Stimulated activated naive CD8-positive, alpha-beta T cell treated with anti-CD3 and anti-CD28 coated beads, Interleukin-15, Interleukin-2, amounts not matched to agents 100 U/mL and 50 U/mL, for 24 hours (primary cell): Measurements from ENCODE around the gene LTBP1.

Source experiments
- ATAC-seq: fragments of 150-1000 bp; cut with Tn5 transposase; one replicate; pipeline ENCODE4 v1.10.0; 2021
- DNase-seq: peaks from one replicate; pipeline ENCODE4 v3.0.0; 2021

The LTBP1 gene

DNA sequence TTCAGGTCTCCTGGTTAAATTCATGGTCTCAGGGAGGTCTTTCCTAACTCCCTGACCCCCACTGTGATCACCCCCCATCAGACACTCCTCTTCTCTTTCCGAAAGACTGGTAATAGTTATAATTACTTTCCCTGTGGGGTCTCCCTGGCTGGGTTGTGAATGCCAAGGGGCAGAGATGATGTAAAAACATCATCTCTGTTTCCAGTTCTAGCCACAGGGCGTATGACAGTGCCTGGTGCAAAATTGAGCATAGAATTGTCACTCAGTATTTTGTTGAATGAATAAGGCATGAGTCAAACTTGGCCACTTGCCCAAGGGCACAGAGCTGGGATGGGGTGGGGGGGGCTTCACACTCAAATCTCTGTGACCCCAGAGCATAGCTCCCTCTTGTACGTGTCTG, 65.2 kb downstream of the LTBP1 start:
- DNase-seq (no peak), ATAC-seq (no peak)

DNA sequence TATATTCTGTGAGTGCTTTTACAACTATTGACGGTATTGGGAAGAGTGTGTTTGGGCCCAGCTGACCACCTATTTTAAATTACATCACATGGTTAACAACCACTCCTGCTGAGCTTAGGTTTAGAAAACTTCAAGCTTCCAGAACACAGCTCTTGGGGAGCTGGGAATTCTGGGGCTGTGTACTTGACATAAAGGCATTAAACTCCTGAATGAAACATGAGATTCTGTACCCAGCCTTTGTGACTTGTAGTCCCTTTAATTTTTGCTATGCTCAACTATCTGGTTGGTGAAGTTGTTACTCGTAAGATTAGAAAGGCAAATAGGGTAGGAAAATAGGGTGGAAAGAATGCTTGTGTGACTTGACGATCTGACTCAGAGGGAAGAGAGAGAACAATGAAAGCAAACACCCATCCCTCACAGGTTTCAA, 66.9 kb downstream of the LTBP1 start:
- DNase-seq (no peak), ATAC-seq (no peak)

DNA sequence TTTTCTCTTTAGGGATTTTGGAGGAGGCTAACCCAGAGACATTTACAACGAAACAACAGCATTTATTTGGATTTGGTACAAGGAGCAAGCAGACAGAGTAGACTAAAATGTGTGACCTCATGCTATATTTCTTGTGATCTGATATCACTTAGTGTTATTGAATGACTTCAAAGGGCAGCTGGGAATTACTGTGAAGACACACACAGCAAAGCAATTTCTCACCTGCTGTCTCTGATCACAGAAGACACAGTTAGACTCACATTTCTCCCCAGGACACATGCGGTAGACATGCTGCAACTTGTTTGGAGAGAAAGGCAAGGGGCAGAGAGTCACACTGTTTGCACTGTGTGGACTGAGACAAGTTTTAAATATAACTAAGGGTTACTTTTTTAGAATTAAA, 67.5 kb downstream of the LTBP1 start:
- ATAC-seq, result no peak
- DNase-seq, result no peak

DNA sequence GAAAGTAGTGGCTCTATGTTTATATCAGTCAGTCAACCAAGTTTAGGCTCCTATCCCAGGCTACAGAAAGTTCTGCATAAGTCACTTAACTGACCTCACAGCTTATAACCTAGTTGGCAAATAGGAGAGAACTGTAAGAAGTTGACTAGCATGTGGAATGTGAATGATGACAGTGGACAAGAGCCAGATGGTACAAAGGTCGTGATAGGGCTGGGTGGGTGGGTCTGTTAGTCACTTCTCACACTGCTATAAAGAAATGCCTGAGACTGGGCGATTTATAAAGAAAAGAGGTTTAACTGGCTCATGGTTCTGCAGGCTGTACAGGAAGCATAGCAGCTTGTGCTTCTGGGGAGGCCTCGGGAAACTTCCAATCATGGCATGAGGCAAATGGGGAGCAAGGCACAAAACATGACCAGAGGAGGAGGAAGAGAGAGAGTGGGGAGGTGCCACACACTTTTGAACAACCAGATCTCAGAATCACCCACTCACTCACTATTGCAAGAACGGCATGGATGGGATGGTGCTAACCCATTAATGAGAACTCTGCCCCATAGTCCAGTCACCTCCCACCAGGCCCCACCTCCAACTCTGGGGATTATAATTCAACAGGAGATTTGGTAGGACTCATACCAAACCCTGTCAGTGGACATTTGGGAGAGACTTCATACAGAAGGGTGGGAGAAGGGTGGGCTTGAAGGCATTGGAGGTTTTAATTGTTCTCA, 68.8 kb downstream of the LTBP1 start:
- ATAC-seq (no peak), DNase-seq (no peak)

DNA sequence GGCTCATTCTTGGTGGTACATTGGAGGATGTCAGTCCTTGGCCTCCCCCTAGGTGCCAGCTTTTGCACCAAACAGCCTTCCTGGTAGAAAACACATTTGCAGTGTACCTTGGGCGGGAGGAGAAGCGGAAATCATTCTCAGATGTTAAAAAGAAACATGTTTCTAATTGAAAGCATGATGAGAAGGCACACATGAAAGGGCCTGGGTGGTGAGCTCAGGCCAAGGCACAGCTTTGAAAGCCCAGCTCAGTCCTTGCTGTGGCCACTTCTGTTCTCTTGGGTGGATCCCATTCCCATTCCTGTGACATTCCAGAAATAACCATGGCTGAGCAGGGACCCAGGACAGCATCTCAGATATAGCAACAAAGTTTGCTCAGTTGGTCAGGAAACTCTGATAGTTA, 71.5 kb downstream of the LTBP1 start:
- DNase-seq, result no peak
- ATAC-seq, result no peak

DNA sequence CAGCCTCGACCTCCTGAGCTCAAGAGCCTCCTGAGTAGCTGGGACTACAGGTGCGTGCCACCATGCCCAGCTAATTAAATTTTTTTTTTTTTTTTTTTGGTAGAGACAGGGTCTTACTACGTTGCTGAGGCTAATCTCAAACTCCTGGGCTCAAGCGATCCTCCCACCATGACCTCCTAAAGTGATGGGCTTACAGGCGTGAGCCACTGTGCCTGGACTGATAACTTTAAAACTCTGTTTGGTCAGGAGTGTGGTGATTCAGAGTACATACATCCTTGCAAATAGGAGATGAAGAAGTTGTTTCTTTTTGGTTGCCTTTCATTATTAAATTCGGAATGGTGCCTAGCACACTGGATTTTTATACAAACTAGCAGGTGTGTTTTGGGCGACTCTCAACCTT, 73.0 kb downstream of the LTBP1 start:
- DNase-seq (no peak), ATAC-seq (no peak)

DNA sequence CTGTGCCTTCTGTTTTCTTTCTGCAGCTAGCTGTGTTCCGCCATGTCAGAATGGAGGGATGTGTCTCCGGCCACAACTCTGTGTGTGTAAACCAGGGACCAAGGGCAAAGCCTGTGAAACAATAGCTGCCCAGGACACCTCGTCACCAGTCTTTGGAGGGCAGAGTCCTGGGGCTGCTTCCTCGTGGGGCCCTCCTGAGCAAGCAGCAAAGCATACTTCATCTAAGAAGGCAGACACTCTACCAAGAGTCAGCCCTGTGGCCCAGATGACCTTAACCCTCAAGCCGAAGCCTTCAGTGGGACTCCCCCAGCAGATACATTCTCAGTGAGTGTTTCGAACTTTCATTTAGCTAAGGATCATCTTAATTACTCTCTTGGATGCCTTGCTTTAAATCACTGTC, 74.1 kb downstream of the LTBP1 start:
- no peak for ATAC-seq
- DNase-seq, result no peak

DNA sequence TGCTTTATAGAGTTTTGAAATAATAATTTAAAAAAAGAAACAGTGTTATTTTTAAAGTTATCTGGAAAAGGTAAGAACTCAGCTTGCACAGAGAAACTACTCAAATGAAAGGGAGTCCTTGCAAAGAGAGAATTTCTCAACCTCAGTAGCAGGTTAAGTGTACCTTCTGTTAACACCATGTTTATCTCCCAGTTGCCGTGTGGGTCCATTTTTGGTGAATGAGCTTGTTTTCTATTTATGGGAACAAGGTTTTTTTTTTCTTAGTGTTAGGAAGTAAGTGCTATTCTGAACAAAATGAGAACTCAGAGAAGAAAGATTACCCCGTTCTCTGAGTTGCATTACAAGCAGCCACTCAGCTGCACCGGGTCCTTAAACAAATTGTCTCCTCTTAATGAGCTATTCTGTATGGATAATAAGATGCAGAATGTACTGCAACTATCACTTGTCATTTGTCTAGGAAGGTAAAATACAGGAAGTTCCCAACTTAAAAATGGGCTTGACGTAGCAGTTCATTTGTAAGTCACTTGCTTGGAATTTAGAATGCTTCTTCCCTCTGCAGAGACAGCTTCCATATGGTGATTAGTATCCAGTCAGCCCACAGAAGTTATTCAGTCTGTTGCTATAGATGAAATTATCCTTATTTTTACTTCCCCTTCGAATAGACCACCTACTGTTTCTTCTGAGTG, 74.9 kb downstream of the LTBP1 start:
- no peak for DNase-seq
- ATAC-seq, result no peak

DNA sequence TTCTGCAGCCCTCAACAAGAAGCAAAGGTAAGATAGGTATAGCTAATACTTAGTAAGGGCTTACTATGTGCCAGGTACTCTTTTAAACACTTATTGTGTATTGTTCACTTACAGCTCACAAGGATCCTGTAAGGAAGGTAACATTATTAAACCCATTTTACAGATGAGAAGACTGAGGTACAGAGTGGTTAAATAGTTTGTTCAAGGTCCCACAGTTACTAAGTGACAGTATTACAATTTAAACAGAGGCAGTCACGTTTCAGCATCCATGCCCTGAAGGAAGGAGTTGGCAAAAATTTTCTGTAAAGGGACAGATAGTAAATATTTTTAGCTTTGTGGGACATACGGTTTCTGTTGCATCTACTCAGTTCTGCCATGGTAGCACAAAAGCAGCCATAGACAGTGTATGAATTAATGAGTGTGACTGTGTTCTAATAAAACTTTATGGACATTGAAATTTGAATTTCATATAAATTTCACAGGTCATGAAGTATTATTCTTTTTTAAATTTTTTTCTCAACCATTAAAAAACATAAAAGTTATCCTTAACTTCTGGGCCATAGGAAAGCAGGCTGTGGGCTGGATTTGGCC, 75.7 kb downstream of the LTBP1 start:
- no peak for DNase-seq

DNA sequence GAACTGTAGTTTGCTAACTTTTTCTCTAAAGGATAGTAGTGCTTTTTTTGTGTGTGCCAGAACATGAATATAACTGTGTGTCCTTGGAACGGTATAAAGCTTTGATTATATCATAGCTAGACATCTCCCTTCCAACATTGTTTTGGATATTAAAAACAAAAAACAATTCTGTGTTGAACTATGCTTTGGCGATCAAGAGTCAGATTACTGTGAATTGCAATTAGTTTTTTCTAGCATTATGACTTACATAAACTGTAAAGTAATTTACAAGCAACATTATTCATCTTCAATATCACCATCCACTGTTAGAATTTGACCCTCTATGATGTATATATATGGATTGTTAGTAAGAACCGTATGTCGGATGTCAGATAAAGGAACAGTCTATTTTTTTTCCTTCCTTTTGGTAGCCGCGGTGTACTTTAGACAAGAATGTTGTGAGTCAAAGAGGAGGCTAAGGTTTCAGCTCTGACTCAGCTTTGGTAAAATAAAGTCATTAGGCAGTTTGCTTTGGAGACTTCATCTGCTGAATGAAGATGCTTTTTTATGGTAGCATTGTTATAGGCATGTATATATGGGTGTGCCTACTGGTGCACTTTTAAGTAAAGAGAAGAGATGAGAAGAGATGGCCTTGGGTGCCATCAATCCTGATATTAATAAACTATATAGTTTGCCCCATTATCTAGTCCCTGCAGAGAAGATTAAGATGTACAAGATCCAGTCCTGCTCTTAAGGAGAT, 76.4 kb downstream of the LTBP1 start:
- ATAC-seq, result peak; percentile 14
- no peak for DNase-seq

More for the DNA sequence above, 75.7 kb downstream of the LTBP1 start:
- no peak for ATAC-seq

DNA sequence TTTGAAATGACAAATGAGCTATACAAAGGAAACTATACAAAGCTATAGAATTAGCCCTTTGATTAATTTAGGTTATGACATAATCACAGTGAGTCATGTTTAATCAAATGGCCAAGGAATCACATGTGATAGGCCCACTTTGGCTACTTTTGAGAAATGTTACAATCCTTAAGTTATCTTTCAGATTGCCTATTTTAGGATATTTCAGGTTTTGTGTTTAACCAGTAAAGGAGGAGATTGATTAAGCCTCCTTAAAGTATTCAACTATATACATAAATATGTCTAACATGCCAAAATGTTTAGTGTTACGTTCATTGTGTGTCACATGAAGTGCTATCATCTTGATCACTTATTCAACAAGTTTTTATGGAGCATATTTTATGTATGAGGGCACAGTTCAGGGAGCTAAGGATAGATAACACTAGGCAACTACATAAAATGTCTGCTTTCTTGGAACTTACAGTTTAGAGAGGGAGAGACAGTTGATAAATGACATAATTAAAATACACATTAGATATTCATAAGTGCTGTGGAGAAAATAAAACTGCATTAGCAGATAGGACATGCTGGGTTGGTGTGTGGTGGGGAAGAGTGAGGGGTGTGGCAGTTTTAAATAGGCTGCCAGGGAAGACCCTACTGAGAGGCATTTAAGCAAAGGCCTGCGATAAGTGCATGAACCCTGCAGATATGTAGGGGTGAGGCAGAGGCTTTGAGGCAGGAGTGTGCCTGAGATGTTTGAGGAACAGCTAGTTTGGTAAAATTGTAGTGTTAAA, 77.2 kb downstream of the LTBP1 start:
- DNase-seq (no peak), ATAC-seq (no peak)

DNA sequence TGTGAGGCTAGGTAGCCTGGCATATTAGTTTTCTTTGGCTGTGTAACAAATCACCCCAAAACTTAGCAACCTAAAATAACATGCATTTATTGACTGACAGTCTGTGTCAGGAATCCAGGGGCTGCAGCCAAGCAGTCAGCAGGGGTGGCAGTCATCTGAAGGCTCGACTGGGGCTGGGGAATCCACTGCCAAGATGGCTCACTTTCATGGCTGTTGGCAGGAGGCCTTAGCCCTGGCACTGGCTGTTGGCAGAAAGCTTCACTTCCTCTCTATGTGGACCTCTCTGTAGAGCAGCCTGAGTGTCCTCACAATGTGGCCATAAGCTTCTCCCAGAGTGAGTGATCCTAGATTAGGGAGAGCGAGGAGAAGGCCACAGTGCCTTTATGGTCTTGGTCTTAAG, 78.0 kb downstream of the LTBP1 start:
- no peak for DNase-seq
- no peak for ATAC-seq

DNA sequence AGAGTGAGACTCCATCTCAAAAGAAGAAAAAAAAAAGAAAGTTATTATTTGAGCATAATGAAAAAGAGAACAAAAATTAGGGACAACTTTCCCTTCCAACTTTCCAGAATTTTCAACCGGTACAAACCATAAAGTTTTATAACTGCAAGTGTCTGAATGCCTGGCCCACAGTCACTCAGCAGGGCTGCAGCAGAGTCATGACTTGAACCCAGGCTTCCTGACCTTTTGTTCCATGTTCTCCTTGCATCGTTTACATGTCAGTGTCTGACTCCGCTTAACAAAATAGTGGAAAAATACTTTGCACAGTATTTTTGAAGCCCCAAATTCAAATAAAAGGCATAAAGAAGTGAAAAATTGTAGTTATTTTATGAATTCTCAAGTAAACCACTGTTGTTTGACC, 82.7 kb downstream of the LTBP1 start:
- DNase-seq (no peak), ATAC-seq (no peak)

DNA sequence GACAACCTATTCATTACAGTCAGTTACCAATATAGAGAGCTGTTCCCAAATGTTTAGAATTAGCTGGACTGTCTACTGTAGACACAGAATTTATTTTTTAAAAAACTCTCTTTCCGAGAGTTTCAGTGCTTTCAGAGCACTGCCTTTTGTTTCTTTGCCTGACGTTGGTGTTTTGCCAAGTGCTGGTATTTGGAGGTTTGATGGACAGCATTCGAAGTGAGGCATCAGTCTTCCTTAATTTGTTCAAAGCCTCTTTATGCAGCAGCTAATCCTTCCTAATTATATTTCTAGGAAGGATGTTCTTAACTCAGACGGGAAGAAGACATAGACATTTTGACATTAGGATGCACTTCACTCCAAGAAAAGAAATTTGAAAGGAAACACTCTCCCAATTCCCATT, 83.2 kb downstream of the LTBP1 start:
- ATAC-seq (no peak), DNase-seq (no peak)

DNA sequence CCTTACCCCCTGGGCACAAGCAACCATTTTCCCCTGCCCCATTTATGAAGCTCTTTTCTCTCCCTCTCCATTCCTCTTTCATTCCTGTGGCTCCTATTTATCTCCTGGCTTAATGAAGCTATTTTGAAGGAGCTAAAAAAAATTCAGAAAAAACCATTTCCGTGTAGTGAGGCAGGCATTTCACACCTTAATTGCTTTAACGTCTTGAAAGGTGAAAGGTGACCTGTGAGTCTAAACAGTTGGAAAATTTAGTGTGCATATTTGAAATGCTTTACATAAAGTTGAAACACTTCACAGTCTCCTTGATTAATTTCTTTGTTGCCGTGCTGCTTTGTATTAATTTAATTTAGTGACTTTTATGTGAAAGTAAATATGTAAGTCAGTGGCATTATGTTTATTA, 83.6 kb downstream of the LTBP1 start:
- no peak for DNase-seq
- no peak for ATAC-seq

DNA sequence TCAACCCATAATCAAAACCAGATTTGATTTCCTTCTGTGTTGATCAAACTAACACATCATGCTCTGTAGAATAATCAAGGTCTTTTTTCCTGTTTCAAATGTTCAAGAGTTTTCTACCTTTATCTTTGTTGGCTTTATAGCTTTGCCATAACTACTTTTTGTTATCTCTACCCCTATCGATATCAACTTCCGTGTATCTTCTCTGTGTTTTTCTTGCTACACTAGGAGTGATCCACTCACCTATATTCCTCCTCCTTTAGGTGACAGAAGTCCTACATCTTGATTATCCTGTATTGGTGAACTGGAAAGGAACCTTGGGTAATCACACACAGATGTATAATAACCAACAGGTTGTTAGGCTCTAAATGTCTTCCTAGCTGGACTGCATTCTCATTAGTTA, 85.5 kb downstream of the LTBP1 start:
- ATAC-seq, result no peak
- DNase-seq, result no peak

DNA sequence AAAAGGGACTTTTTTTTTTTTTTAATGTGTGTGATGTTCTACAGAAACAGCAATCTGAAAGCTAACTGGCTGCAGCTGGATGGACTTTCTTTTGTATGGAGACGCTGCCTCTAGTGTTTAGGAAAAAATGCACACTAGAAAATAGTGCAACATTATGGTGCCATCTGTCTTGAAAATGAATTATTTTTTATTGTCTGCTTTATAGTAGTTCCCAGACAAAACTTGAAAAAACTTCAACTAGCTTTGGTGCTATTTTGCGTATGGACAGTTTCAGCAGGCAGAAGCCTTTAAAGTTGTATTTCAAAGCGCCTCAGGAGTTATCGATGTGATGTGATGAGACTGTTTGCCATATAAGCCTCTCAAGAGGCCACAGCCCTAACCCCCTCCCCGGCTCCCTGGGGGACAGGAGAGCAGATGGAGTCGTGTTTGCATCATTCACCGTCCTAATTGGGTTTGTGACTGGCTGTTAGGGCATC, 86.9 kb downstream of the LTBP1 start:
- ATAC-seq, result no peak

DNA sequence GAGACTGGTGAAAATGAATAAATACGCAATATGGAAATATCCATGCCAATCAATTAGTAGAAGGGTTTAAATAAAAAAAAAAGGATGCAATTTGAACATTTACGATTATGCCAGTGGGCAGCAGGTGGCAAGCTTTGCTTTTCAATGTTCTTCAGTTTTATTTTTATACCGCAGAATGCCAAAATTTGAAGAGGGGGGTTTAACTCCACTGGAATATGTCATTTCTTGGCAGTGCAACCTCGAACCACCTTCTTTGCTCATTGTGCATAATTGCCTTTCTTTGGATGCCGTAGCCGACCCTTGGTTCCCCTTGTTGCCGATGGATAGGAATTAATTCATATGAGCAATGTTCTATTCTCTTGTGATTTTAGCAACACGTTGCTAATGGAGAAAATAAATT, 88.0 kb downstream of the LTBP1 start:
- ATAC-seq (no peak), DNase-seq (no peak)

More for the DNA sequence above, 86.9 kb downstream of the LTBP1 start:
- DNase-seq, result no peak

DNA sequence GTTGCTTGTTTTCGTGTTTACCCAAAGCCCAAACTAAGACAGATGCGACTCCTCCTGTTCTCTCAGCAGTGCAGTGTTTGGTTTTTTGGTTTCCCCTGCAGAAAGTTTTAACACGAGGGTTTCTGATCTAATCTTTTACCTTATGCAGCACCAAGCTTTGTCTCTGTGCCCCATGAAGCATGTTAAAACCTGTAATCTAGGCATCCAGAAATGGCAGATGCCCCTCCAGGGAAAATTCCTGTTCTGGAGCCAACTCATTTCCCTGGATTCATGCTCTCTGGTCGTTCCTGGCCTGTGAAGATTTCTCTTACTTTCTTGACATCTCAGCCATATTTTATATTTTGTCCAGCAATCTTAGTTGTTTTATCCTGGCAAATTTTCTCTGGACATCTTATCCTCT, 91.5 kb downstream of the LTBP1 start:
- ATAC-seq (no peak), DNase-seq (no peak)

DNA sequence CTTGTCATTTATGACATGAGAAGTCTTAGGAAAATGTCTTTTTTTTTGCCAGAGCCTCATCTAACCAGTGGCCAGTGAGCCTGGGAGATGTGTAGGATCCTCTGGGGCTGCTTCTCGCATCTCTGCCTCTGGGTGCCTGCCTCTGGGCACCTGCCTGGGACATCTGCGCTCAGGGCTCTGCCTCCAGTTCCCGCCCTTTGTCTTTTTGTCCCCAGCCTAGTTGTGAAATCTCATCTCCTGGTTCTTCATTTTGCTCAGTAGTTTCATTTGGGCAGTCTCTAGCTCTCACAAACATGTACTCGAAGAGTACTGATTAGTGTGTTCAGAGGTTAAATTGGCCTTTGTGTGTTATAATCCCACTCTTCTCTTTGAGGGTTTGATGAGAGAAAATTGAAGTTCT, 92.0 kb downstream of the LTBP1 start:
- ATAC-seq (no peak), DNase-seq (no peak)

DNA sequence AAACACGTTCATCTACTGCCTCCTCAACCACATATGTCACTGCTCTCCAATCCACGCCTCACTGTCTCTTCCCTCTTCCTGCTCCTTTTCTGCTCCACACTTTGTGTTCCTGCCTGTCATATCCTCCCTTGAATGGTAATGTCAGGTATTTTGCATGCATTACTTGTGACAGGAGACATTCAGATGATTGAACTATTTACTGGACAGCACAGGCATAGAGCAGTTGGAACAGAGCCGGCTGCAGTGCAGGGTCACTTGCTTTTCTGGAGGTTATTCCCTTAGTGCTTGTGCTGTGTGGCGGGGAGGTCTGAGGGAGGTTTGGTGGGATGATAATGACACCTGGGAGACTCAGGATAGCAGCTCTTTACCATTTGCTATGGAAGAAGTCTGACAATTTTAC, 93.8 kb downstream of the LTBP1 start:
- DNase-seq (no peak), ATAC-seq (no peak)

DNA sequence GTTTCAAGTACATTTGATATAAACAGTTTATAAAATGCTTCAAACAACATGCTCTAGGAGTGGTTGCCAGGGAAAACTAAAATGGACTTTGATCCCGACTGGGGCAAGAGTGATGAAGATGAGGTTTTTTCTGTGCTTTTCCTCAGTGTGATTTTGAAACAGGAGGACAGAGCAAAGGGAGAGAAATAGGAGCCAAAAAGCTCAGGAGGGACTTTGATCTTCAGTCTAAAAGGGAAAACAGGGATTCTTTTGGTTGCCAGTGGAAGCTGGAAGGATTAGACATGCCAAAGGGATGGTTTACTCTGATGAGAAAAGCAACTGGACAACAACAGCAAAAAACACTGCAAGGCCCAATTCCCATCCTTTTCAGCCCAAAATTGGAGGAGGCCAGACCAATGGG, 95.5 kb downstream of the LTBP1 start:
- no peak for DNase-seq
- ATAC-seq, result no peak
